Left lung (tissue), 10 donors: Measurements from ENCODE around the gene ST7. TPM values are rescaled to one million over a fixed set of nuclear protein-coding genes. Genes with fewer than 3 reads are reported as not detected.

Source experiments
- ATAC-seq: fragments of 200-7000 bp; cut with Tn5 transposase; one replicate; pipeline ENCODE4 v1.9.1; 2020; ENCODE audit warnings: moderate library complexity
- DNase-seq, 4 donors: peaks; one replicate each; pipeline ENCODE4 v3.0.0-alpha.2; 2013 to 2020
- H3K27ac ChIP-seq, 2 donors: fragments of 200-600 bp; sonication (generic) in 1 of 2; one replicate each; pipeline versions ENCODE4 v1.5.0 to v1.8.0; 2020 to 2021
- H3K27me3 ChIP-seq, 2 donors: fragments of 200-600 bp; sonication (generic) in 1 of 2; one replicate each; pipeline versions ENCODE4 v1.5.0 to v1.8.0; 2020 to 2021
- H3K36me3 ChIP-seq, 2 donors: fragments of 200-600 bp; sonication (generic) in 1 of 2; one replicate each; pipeline versions ENCODE4 v1.5.0 to v1.8.0; 2020 to 2021
- H3K4me1 ChIP-seq, 2 donors: fragments of 200-600 bp; one replicate each; pipeline ENCODE4 v1.8.0; 2021
- H3K4me3 ChIP-seq, 2 donors: fragments of 200-600 bp; sonication (generic) in 1 of 2; one replicate each; pipeline versions ENCODE4 v1.5.0 to v1.8.0; 2020 to 2021; ENCODE audit warnings: mild to moderate bottlenecking in 1 of 2
- H3K9me3 ChIP-seq, 2 donors: fragments of 200-600 bp; sonication (generic) in 1 of 2; one replicate each; pipeline versions ENCODE4 v1.5.0 to v1.8.0; 2020 to 2021
- intact Hi-C, 2 donors: fragments of 100-400 bp; cut with DNase I; formaldehyde crosslinking; loops; one replicate each; pipeline versions ENCODE4 v1.11.2 to v1.14.2; 2022
- polyA plus RNA-seq, 6 donors: library from polyadenylated mRNA; unstranded; fragments of 120-200 nt; gene quantifications; one replicate each; pipeline ENCODE4 v1.2.1, GENCODE V29; 2013; ENCODE audit not compliant: insufficient read length in 6 of 6
- total RNA-seq, 2 donors: library from RNA; stranded (reverse); fragmentation: NEBNext Ultra II Directional; extraction: Animal tissue kit (Norgen Biotek cat#: 25700); gene quantifications; one replicate each; pipeline ENCODE4 v1.2.1, GENCODE V29; 2021
- TF ChIP-seq, protein P1 (sequence below), 2 donors: fragments of 200-600 bp; sonication (generic) in 1 of 2; IDR thresholded peaks; one replicate each; pipeline versions ENCODE4 v1.5.0 to v1.8.0; 2021; ENCODE audit warnings: antibody characterized with exemption in 2 of 2
- donor health status: DM: no; HTN: yes; CAD: no.
- donor health status: DM: no; HTN: no; CAD: no.

ST7 gene
- total and polyA plus RNA-seq, 8 donors, result 36.3 to 60.6 (median 48.4) TPM

DNA sequence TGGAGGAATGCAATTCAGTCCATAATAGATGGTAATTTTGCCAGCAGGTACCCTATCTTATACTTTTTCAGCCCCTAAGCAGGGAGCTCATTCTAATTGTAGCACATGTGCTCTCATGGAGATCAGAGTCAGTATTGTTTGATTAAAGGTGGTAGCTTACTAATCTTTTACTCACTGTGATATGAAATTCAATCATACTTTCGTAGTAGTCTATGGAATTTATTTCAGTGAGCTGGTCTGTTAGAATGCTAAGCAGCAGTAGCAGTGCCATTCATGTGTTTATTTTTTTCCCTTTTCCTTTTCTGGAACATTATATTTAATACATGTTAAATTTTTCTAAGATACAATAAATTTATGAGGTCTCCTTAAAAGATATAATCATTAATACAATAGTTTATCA lies 109.0 kb downstream of the ST7 start:
- TF ChIP-seq, protein P1, sequence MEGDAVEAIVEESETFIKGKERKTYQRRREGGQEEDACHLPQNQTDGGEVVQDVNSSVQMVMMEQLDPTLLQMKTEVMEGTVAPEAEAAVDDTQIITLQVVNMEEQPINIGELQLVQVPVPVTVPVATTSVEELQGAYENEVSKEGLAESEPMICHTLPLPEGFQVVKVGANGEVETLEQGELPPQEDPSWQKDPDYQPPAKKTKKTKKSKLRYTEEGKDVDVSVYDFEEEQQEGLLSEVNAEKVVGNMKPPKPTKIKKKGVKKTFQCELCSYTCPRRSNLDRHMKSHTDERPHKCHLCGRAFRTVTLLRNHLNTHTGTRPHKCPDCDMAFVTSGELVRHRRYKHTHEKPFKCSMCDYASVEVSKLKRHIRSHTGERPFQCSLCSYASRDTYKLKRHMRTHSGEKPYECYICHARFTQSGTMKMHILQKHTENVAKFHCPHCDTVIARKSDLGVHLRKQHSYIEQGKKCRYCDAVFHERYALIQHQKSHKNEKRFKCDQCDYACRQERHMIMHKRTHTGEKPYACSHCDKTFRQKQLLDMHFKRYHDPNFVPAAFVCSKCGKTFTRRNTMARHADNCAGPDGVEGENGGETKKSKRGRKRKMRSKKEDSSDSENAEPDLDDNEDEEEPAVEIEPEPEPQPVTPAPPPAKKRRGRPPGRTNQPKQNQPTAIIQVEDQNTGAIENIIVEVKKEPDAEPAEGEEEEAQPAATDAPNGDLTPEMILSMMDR (IDR thresholded peaks at IDR 0.05), result no peak
- ATAC-seq, result no peak
- no peak for DNase-seq
- no peaks in the 10 kb centered on the region for H3K9me3 ChIP-seq
- intact Hi-C loops, result no loop called here
- no peak overlapping the region for H3K4me3 ChIP-seq
- no peaks in the 10 kb centered on the region for H3K36me3 ChIP-seq
- H3K27me3 ChIP-seq, result no peaks in the 10 kb centered on the region
- no peak overlapping the region for H3K27ac ChIP-seq
- peaks cover 0 to 10% of the 10 kb centered on the region in 2 donors for H3K4me1 ChIP-seq

DNA sequence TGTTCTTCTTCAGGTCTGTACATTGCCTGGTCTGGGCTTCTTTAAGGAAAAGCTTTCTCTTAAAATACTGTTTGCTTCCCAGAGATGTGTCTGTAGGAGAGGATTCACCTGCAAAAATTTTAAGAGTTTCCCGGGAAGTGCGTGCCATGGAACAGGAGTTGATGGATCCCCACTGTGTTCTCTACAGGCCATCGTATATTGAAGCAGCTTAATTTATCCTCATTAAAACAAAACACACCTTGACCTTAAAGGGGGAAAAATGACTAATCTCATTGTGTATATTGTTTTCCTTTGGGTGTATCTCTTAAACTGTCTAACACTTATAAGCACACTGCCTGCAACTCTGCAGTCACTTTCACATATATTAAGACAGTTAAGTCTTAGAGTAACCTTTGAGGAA lies 111.4 kb downstream of the ST7 start:
- Histone ChIP-seq H3K27me3 (no peaks in the 10 kb centered on the region), H3K4me1 (peaks cover 3 to 24% of the 10 kb centered on the region in 2 donors), H3K9me3 (no peaks in the 10 kb centered on the region), H3K36me3 (no peaks in the 10 kb centered on the region), H3K27ac (no peak overlapping the region), H3K4me3 (no peak overlapping the region)
- DNase-seq, result no peak
- ATAC-seq, result no peak
- TF ChIP-seq, protein P1 (IDR thresholded peaks at IDR 0.05), result no peak
- intact Hi-C loops, result no loop called here

DNA sequence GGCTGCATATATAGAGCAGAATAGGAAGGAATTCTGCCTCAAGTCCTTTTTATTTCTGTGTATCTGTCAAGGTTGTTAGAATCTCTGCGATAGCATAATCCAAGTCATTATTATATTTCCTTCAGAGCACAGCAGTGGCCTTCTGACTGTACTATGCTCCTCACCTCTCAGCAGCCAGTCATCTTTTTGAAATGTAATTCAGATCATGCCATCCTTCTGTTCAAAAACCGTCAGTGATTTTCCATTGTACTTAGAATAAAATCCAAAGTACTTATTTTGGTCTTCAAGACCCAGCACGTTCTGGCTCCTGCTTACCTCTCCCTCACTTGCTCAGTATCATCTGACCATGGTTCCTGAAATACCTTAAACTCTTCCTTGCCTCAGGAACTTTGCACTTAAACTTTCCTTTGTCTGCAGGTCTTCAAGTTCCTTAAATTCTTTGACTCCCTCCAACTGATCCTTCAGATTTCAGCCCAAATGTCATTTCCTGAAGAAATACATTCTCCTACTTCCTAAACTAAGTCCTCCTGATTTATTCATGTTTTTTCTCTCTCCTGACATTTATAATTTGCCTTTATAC lies 112.4 kb downstream of the ST7 start:
- no peak for DNase-seq
- Histone ChIP-seq H3K9me3 (no peaks in the 10 kb centered on the region), H3K27ac (no peak overlapping the region), H3K36me3 (no peaks in the 10 kb centered on the region), H3K4me3 (no peak overlapping the region), H3K4me1 (peaks cover 3 to 24% of the 10 kb centered on the region in 2 donors), H3K27me3 (no peaks in the 10 kb centered on the region)
- ATAC-seq, result no peak
- intact Hi-C loops, result no loop called here
- TF ChIP-seq, protein P1 (IDR thresholded peaks at IDR 0.05), result no peak

DNA sequence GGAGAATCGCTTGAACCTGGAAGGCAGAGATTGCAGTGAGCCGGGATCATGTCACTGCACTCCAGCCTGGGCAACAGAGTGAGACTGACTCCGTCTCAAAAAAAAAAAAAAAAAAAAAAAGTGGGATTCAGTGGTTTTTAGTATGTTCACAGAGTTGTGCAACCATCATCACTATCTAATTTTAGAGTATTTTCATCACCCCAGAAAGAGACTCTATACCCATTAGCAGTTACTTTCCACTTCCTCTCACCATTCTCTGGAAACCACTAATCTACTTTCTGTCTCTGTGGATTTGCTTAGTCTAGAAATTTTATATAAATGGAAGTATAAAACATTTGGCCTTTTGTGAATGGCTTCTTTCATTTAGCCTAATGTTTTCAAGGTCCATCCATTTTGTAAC lies 113.4 kb downstream of the ST7 start:
- H3K9me3 ChIP-seq, result no peaks in the 10 kb centered on the region
- TF ChIP-seq, protein P1 (IDR thresholded peaks at IDR 0.05), result no peak
- no peak for DNase-seq
- intact Hi-C loops, result no loop called here
- no peak overlapping the region for H3K4me3 ChIP-seq
- no peaks in the 10 kb centered on the region for H3K36me3 ChIP-seq
- H3K27ac ChIP-seq, result no peak overlapping the region
- peak; percentile 59 for ATAC-seq
- peaks cover 3 to 24% of the 10 kb centered on the region in 2 donors for H3K4me1 ChIP-seq
- H3K27me3 ChIP-seq, result no peaks in the 10 kb centered on the region

DNA sequence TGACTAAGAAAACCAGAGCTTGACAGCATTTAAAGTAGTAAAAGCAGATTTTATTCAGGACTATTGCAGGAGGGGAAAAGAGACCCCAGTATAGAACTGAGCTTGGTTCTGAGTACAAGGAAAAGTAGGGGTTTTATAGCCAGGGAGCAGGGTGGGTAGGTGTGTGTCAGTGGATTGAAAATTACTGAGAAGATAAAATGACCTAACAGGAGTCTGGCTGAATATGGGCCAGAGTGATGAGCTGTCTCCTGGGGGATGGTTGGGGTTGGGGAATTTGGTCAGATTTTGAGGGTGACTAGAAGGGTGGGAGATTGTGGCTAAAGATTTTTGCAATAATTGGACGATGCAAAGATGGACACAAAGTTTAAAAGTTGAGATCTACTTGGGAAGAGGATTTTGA lies 114.0 kb downstream of the ST7 start:
- no peaks in the 10 kb centered on the region for H3K27me3 ChIP-seq
- no peaks in the 10 kb centered on the region for H3K9me3 ChIP-seq
- no peak overlapping the region for H3K4me3 ChIP-seq
- intact Hi-C loops, result no loop called here
- H3K4me1 ChIP-seq, result peaks cover 6 to 28% of the 10 kb centered on the region in 2 donors
- DNase-seq (no peak), ATAC-seq (peak; percentile 11)
- TF ChIP-seq, protein P1 (IDR thresholded peaks at IDR 0.05), result no peak
- H3K27ac ChIP-seq, result no peak overlapping the region
- H3K36me3 ChIP-seq, result no peaks in the 10 kb centered on the region
